ENCODE data around the gene PDX1. TPM values are rescaled to one million over a fixed set of nuclear protein-coding genes. Genes with fewer than 3 reads are reported as not detected.

Gene PDX1
- total RNA-seq, 4 donors from 2014 or later: 0.16 TPM; not detected in 3

DNA sequence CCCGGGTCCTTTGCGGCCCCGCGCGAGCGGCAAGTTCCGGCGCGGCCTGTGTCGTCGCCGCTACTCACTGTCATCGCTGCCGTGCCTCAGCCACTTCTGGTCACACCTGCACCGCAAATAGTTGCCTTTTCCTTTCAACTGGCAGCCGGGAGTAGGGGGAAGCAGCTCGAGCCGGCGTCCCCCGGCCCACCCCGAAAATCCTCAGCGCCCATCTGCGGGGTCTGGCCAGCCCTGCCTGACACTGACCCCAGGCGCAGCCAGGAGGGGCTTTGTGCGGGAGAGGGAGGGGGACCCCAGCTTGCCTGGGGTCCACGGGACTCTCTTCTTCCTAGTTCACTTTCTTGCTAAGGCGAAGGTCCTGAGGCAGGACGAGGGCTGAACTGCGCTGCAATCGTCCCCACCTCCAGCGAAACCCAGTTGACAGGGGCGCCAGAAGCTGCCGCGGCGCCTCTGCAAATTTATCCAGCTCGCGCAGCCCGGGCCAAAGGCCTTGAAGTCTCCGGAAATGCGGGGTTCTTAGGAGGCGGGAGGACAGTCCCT lies 1.7 kb downstream of the PDX1 start:
- TF ChIP-seq, protein P1, sequence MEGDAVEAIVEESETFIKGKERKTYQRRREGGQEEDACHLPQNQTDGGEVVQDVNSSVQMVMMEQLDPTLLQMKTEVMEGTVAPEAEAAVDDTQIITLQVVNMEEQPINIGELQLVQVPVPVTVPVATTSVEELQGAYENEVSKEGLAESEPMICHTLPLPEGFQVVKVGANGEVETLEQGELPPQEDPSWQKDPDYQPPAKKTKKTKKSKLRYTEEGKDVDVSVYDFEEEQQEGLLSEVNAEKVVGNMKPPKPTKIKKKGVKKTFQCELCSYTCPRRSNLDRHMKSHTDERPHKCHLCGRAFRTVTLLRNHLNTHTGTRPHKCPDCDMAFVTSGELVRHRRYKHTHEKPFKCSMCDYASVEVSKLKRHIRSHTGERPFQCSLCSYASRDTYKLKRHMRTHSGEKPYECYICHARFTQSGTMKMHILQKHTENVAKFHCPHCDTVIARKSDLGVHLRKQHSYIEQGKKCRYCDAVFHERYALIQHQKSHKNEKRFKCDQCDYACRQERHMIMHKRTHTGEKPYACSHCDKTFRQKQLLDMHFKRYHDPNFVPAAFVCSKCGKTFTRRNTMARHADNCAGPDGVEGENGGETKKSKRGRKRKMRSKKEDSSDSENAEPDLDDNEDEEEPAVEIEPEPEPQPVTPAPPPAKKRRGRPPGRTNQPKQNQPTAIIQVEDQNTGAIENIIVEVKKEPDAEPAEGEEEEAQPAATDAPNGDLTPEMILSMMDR (IDR thresholded peaks at IDR 0.05): no peak
- TF ChIP-seq POLR2AphosphoS5 (IDR thresholded peaks at IDR 0.05) (no peak), EP300 (IDR thresholded peaks at IDR 0.05; ENCODE audit: low read depth) (no peak), POLR2A (IDR thresholded peaks at IDR 0.05) (no peak)
- H3K4me3 ChIP-seq: peak overlapping the region; percentile 11 to 63 (median 38)
- H3K36me3 ChIP-seq: no peaks in the 10 kb centered on the region
- intact Hi-C loops (cut with DNase I; ENCODE audit: low total_unique reads) (no loop called here), in situ Hi-C loops (cut with MboI; ENCODE audit: low pct_ligation_motif_present in 1 of 4, low pct_unique_long_range_greater_than_20kb in 1 of 4, low sequenced_read_pairs in 3 of 4) (no loop called here)
- no peak overlapping the region for H3K27ac ChIP-seq
- no peaks in the 10 kb centered on the region for H3K9me3 ChIP-seq
- H3K4me1 ChIP-seq: peaks cover 5 to 48% (median 44%) of the 10 kb centered on the region in 4 donors
- peaks cover 100% of the 10 kb centered on the region for H3K27me3 ChIP-seq
- DNase-seq: no peak
- 9% methylated on average over 41 of the region's 41 CpGs; no CpG with 5 or more reads in 1 of the 2 donors for WGBS, 2 donors (ENCODE audit: low coverage in 1 of 2)

DNA sequence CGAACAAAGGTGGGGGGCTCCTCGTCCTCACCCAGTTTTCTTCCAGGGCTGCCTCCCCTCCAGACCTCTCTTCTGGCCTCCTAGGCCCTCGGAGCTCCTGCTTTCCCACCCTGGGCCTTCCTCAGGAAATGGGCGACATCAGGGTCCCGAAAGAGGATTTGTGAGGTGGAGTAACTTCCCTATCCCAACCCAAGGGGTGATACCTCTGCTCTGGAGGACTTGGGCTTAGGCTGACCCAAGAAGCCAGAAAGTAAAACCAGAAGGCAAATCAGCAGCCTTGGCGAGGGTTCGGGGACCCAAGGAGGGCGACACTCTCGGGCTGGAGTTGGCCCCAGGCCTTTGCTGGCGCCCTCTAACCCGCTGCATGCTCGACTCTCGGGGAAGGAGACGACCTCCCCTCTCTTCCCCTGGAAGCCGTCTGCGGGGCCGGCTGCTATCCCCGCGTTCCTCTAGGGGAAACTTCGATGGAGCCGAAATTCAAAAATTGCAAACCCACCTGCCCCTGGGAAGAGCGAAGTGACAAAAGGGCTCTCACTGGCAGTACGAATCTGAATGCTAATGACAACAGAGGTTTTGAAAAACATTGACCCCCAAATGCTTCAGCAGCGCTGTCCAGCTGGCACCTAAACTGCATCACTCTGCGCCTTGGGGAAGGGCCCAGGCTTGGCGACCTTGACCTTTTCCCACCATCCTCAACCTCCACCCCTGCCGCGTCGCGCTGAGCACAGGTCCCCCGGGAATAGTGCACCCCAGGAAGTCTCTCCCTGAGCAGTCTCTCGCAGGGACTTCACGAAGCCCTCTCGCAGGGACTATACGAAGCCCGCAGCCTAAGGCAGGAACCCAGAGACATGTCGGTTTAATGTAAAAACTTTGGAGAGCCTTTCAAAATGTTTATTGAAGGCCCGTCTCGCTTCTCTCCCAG lies 2.4 kb downstream of the PDX1 start:
- Histone ChIP-seq H3K9me3 (no peaks in the 10 kb centered on the region), H3K36me3 (no peaks in the 10 kb centered on the region), H3K4me3 (peak overlapping the region in 1 of 4 donors; percentile 63), H3K27me3 (peaks cover 100% of the 10 kb centered on the region), H3K27ac (no peak overlapping the region), H3K4me1 (peaks cover 5 to 49% (median 42%) of the 10 kb centered on the region in 4 donors)
- in situ Hi-C loops (cut with MboI; ENCODE audit: low pct_ligation_motif_present in 1 of 4, low pct_unique_long_range_greater_than_20kb in 1 of 4, low sequenced_read_pairs in 3 of 4): no loop called here
- DNase-seq: no peak
- 15 to 22% methylated on average over 4 to 38 of the region's 39 CpGs for WGBS, 2 donors (ENCODE audit: low coverage in 1 of 2)
- intact Hi-C loops (cut with DNase I; ENCODE audit: low total_unique reads): no loop called here
- no peak for TF ChIP-seq POLR2A (IDR thresholded peaks at IDR 0.05)
- TF ChIP-seq EP300 (IDR thresholded peaks at IDR 0.05; ENCODE audit: low read depth): no peak
- no peak for TF ChIP-seq POLR2AphosphoS5 (IDR thresholded peaks at IDR 0.05)
- TF ChIP-seq, protein P1 (IDR thresholded peaks at IDR 0.05): no peak

DNA sequence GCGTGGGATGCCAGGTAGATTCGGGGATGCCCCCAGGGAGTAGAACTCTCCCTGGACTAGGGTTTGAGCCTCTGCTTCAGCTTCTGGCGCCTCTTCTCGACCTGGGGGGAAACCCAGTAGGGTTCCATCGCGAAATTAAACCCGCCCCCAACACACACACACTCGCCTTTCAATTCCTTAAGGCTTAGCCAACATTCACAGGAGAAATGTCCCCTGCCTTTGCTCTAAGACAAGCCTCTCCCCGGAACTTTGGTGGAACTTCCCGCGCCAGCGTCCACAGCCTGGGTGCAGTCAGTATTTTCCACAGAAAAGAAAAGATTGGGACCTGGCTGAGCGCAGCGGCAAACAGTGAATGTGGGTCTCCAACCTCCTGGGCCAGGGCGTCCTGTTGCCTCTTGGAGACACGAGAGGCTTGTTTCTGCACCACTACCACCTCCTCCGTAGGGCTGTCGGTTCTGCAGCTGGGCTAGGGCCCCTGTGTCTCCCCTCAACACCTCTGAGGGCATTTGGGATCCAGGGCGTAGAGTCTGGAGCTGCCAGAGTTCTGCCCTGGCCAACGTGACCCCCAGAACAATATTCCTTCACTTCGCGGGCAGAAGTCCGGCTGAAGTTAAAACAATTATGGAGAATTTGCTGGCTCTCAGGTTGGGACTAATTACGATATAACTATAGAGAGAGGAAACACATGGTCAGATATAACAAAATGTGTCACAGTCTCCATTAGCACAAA lies 3.2 kb downstream of the PDX1 start:
- Histone ChIP-seq H3K4me3 (no peak overlapping the region), H3K9me3 (no peaks in the 10 kb centered on the region), H3K27me3 (peaks cover 100% of the 10 kb centered on the region), H3K27ac (no peak overlapping the region), H3K36me3 (no peaks in the 10 kb centered on the region), H3K4me1 (peaks cover 0 to 47% (median 35%) of the 10 kb centered on the region in 4 donors)
- in situ Hi-C loops (cut with MboI; ENCODE audit: low pct_ligation_motif_present in 1 of 4, low pct_unique_long_range_greater_than_20kb in 1 of 4, low sequenced_read_pairs in 3 of 4): no loop called here
- DNase-seq: no peak
- 13 to 15% methylated on average over 10 to 24 of the region's 24 CpGs for WGBS, 2 donors (ENCODE audit: low coverage in 1 of 2)
- intact Hi-C loops (cut with DNase I; ENCODE audit: low total_unique reads): no loop called here
- no peak for TF ChIP-seq POLR2AphosphoS5 (IDR thresholded peaks at IDR 0.05)
- TF ChIP-seq POLR2A (IDR thresholded peaks at IDR 0.05): no peak
- TF ChIP-seq EP300 (IDR thresholded peaks at IDR 0.05; ENCODE audit: low read depth): no peak
- TF ChIP-seq, protein P1 (IDR thresholded peaks at IDR 0.05): no peak
